PC-9 (cell line): Measurements from ENCODE around the gene VWA3B.

Source experiments
- CTCF ChIP-seq: fragments of 200-600 bp; sonication (generic); conservative IDR thresholded peaks from 2 replicates; pipeline ENCODE4 v1.6.1; 2017; ENCODE audit warnings: mixed run types, antibody characterized with exemption, mild to moderate bottlenecking, moderate library complexity
- EZH2 ChIP-seq: fragments of 200-600 bp; sonication (generic); IDR thresholded peaks from 2 replicates; pipeline ENCODE4 v1.8.0; 2017; ENCODE audit warnings: antibody characterized with exemption, low read depth

- TF ChIP-seq CTCF: no peak
- TF ChIP-seq EZH2: no peak
These were observed 223.0 kb downstream of the VWA3B start for GRCh38 chr2:98310010-98310409.
